GM21390 (cell line): ENCODE results near the gene SDR9C7.
"Not testable (repeated sequence)": the region's sequence is repeated elsewhere in the genome, so short reads cannot be mapped to it uniquely, and the experiment has no call there.

Experiments used
- ATAC-seq: cut with Tn5 transposase; IDR thresholded peaks from one replicate; pipeline ENCODE4 v1.9.1; 2021; ENCODE audit not compliant: unreplicated experiment

The SDR9C7 gene

GRCh38 chr12:56954057-56954957 is 20.1 kb upstream of the SDR9C7 start:
- ATAC-seq, result no peak

- no peak for ATAC-seq
Measured at GRCh38 chr12:56953314-56953713, 19.1 kb upstream of the SDR9C7 start.

GRCh38 chr12:56951582-56952339 is 17.6 kb upstream of the SDR9C7 start:
- ATAC-seq, result no peak

GRCh38 chr12:56948881-56949280 is 14.7 kb upstream of the SDR9C7 start:
- ATAC-seq, result no peak

GRCh38 chr12:56948457-56948777 is 14.2 kb upstream of the SDR9C7 start:
- ATAC-seq, result no peak

- ATAC-seq, result no peak
Measured at GRCh38 chr12:56947633-56948456, 13.6 kb upstream of the SDR9C7 start.

- no peak for ATAC-seq
Measured at GRCh38 chr12:56943878-56944277, 9.7 kb upstream of the SDR9C7 start.

GRCh38 chr12:56943374-56943773 is 9.2 kb upstream of the SDR9C7 start:
- not testable (repeated sequence) for ATAC-seq

- peak; percentile 72 for ATAC-seq
Measured at GRCh38 chr12:56941299-56942017, 7.2 kb upstream of the SDR9C7 start.

- not testable (repeated sequence) for ATAC-seq
Measured at GRCh38 chr12:56940942-56941298, 6.7 kb upstream of the SDR9C7 start.

GRCh38 chr12:56935752-56936151 is 1.5 kb upstream of the SDR9C7 start:
- no peak for ATAC-seq

GRCh38 chr12:56935157-56935556 is 949 bp upstream of the SDR9C7 start:
- ATAC-seq, result no peak

GRCh38 chr12:56932867-56933266 is 1.3 kb downstream of the SDR9C7 start:
- ATAC-seq, result no peak

GRCh38 chr12:56932146-56932545 is 2.1 kb downstream of the SDR9C7 start:
- ATAC-seq, result no peak

GRCh38 chr12:56931474-56931978 is 2.7 kb downstream of the SDR9C7 start:
- no peak for ATAC-seq

GRCh38 chr12:56930241-56930640 is 4.0 kb downstream of the SDR9C7 start:
- no peak for ATAC-seq

- ATAC-seq, result no peak
Measured at GRCh38 chr12:56929780-56930179, 4.4 kb downstream of the SDR9C7 start.

- ATAC-seq, result no peak
Measured at GRCh38 chr12:56928262-56928661, 5.9 kb downstream of the SDR9C7 start.

- no peak for ATAC-seq
Measured at GRCh38 chr12:56927281-56927680, 6.9 kb downstream of the SDR9C7 start.

- ATAC-seq, result no peak
Measured at GRCh38 chr12:56922031-56922430, 12.2 kb downstream of the SDR9C7 start.

GRCh38 chr12:56921346-56921745 is 12.9 kb downstream of the SDR9C7 start:
- ATAC-seq, result no peak
